Panc1 (cell line): ENCODE results near the gene ACTL10. TPM values are rescaled to one million over a fixed set of nuclear protein-coding genes. Genes with fewer than 3 reads are reported as not detected.

Experiments used
- ATAC-seq: fragments of 200-7000 bp; cut with Tn5 transposase; 2 replicates; pipeline ENCODE4 v1.9.1; 2020; ENCODE audit warnings: mild to moderate bottlenecking, moderate library complexity
- BruUV-seq: library from RNA; stranded (reverse); fragments of 400-500 nt; replicated peaks from 2 replicates; lab custom pipeline; 2021; lab: Mats Ljungman, UMichigan
- CTCF ChIA-PET: fragments of 300-600 bp; sonication (Branson Sonifier 250); formaldehyde crosslinking; loops from one replicate; lab custom pipeline; 2022; ENCODE audit warnings: antibody characterized with exemption; lab: Charles Lee
- POLR2A ChIA-PET: fragments of 300-600 bp; sonication (Branson Sonifier 250); formaldehyde crosslinking; loops from one replicate; lab custom pipeline; 2022; ENCODE audit warnings: antibody characterized with exemption; lab: Charles Lee
- DNase-seq: peaks from one replicate; pipeline ENCODE4 v3.0.0-alpha.2; 2010; ENCODE audit warnings: low read depth, low spot score
- H3K27ac ChIP-seq: 2 replicates; pipeline ENCODE4 v1.5.1; 2011; ENCODE audit warnings: mild to moderate bottlenecking, low read length, inconsistent platforms
- H3K27me3 ChIP-seq: fragments of 200-500 bp; sonication (Bioruptor generic); 2 replicates; pipeline ENCODE4 v1.6.0; 2014; ENCODE audit warnings: low read length, inconsistent platforms; ENCODE audit not compliant: control insufficient read depth, insufficient read depth
- H3K36me3 ChIP-seq: fragments of 200-500 bp; sonication (Bioruptor generic); 2 replicates; pipeline ENCODE4 v1.5.1; 2014; ENCODE audit warnings: inconsistent platforms, mild to moderate bottlenecking, low read length, moderate library complexity; ENCODE audit not compliant: control insufficient read depth, insufficient read depth
- H3K4me1 ChIP-seq: 2 replicates; pipeline ENCODE4 v1.5.1; 2011; ENCODE audit warnings: inconsistent platforms, mild to moderate bottlenecking, low read length, moderate library complexity; ENCODE audit not compliant: control insufficient read depth, insufficient read depth
- H3K4me3 ChIP-seq, 2 experiments: 2 replicates each; pipeline ENCODE4 v1.5.1; 2011 to 2012; ENCODE audit warnings: low read depth in 2 of 2, low read length in 2 of 2, mild to moderate bottlenecking in 2 of 2, inconsistent platforms in 1 of 2, moderate library complexity in 1 of 2
- H3K9me3 ChIP-seq: fragments of 200-500 bp; sonication (Bioruptor generic); 2 replicates; pipeline ENCODE4 v1.5.1; 2014; ENCODE audit warnings: low read depth, mild to moderate bottlenecking, inconsistent platforms, low read length, moderate library complexity; ENCODE audit not compliant: control insufficient read depth, insufficient read depth
- POLR2AphosphoS5 ChIP-seq: IDR thresholded peaks from 2 replicates; pipeline ENCODE4 v1.6.1; 2012; ENCODE audit warnings: mild to moderate bottlenecking, low read depth, low read length, moderate library complexity
- REST ChIP-seq, 2 experiments: IDR thresholded peaks; 2 replicates each; pipeline ENCODE4 v1.6.1; 2011 to 2012; ENCODE audit warnings: low read depth in 2 of 2, control low read depth in 1 of 2, low read length in 1 of 2, mild to moderate bottlenecking in 1 of 2, moderate library complexity in 1 of 2; ENCODE audit not compliant: insufficient read depth in 1 of 2
- SIN3A ChIP-seq: IDR thresholded peaks from 2 replicates; pipeline ENCODE4 v1.6.1; 2012; ENCODE audit warnings: low read depth, mild to moderate bottlenecking, low read length, moderate library complexity, borderline replicate concordance; ENCODE audit not compliant: insufficient read depth
- TCF7L2 ChIP-seq: IDR thresholded peaks from 2 replicates; pipeline ENCODE4 v1.6.1; 2011; ENCODE audit warnings: mild to moderate bottlenecking, low read depth, low read length, inconsistent platforms
- in situ Hi-C: cut with HindIII; loops from 2 replicates; pipeline ENCODE4 v1.10.0; 2016; ENCODE audit warnings: low sequenced_read_pairs, low pct_unique_long_range_greater_than_20kb
- intact Hi-C: fragments of 100-400 bp; cut with micrococcal nuclease; formaldehyde crosslinking; loops from one replicate; pipeline ENCODE4 v1.10.0; 2022; ENCODE audit not compliant: unreplicated experiment
- total RNA-seq: library from RNA; stranded (reverse); gene quantifications from one replicate; pipeline ENCODE4 v1.2.1, GENCODE V29; 2021; ENCODE audit not compliant: unreplicated experiment
- TF ChIP-seq, protein P1 (sequence below): fragments of 450-650 bp; IDR thresholded peaks from 2 replicates; pipeline ENCODE4 v1.5.1; 2017; ENCODE audit warnings: mild to moderate bottlenecking

Gene ACTL10
- total RNA-seq, 1 experiment from 2014 or later = not detected

DNA sequence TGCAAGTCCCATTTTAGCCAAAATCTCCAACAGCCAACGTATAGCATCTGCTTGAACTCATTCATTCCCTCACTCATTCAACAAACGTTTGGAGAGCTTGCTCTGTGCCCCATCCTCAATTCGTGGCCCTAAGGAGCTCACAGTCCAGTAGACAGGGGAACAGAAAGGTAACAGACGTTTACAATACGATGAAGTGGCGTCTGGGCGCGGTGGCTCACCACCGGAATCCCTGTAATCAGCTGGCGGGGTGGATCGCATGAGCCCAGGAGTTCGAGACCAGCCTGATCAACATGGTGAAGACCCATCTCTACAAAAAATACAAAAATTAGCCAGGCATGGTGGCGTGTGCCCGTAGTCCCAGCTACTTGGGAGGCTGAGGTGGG, 20.2 kb downstream of the ACTL10 start:
- Histone ChIP-seq H3K36me3 (no peaks in the 10 kb centered on the region), H3K27ac (peak overlapping the region; percentile 87), H3K4me3 (peak overlapping the region; percentile 34 to 62), H3K9me3 (no peaks in the 10 kb centered on the region), H3K4me1 (peaks cover 6% of the 10 kb centered on the region), H3K27me3 (no peaks in the 10 kb centered on the region)
- DNase-seq = no peak
- intact Hi-C loops = no loop called here
- ChIA-PET POLR2A (interaction anchor here (0.5 kb wide), 1 partner anchor 298 kb away, joined by 4 read pairs; no protein-coding TSS in a partner anchor), CTCF (no interaction called here)
- BruUV-seq = no TSS peak
- ATAC-seq = no peak
- in situ Hi-C loops = no loop called here
- no peak for TF ChIP-seq TCF7L2
- TF ChIP-seq REST (IDR thresholded peaks at IDR 0.05; ENCODE audit: insufficient read depth in 1 of 2, low read depth in 2 of 2, low read length in 1 of 2) = no peak
- no peak for TF ChIP-seq POLR2AphosphoS5
- TF ChIP-seq, protein P1, sequence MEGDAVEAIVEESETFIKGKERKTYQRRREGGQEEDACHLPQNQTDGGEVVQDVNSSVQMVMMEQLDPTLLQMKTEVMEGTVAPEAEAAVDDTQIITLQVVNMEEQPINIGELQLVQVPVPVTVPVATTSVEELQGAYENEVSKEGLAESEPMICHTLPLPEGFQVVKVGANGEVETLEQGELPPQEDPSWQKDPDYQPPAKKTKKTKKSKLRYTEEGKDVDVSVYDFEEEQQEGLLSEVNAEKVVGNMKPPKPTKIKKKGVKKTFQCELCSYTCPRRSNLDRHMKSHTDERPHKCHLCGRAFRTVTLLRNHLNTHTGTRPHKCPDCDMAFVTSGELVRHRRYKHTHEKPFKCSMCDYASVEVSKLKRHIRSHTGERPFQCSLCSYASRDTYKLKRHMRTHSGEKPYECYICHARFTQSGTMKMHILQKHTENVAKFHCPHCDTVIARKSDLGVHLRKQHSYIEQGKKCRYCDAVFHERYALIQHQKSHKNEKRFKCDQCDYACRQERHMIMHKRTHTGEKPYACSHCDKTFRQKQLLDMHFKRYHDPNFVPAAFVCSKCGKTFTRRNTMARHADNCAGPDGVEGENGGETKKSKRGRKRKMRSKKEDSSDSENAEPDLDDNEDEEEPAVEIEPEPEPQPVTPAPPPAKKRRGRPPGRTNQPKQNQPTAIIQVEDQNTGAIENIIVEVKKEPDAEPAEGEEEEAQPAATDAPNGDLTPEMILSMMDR = no peak
- no peak for TF ChIP-seq SIN3A

DNA sequence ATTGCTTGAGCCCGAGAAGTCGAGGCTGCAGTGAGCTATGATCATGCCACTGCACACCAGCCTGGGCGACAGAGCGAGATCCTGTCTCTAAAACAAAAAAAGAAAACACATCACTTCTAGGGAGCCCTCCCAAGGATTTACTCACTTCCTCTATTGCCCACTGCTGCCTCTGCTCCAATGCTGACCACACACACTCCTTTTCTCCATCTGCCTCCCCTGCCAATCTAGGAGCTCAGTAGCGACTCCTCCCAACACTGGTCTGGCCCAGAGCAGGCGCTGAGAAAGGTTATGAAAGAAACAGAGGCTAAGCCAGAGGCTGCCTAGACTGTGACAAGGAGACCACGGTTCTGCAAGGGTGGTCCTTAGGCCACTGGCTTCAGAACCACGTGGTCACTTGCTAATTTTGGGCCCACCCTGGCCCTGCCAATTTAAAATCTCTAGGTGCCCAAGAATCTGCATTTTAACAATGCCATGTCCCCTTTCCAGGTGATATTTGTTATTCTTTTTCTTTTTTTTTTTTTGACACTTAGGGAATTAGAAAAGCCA, 20.7 kb downstream of the ACTL10 start:
- Histone ChIP-seq H3K36me3 (no peaks in the 10 kb centered on the region), H3K27ac (no peak overlapping the region), H3K4me3 (no peak overlapping the region), H3K9me3 (no peaks in the 10 kb centered on the region), H3K4me1 (peaks cover 6% of the 10 kb centered on the region), H3K27me3 (no peaks in the 10 kb centered on the region)
- intact Hi-C loops (no loop called here), in situ Hi-C loops (no loop called here)
- TF ChIP-seq TCF7L2 = no peak
- no TSS peak for BruUV-seq
- no peak for DNase-seq
- no peak for ATAC-seq
- POLR2A ChIA-PET = interaction anchor here (0.5 to 0.7 kb wide), 2 partner anchors 201 to 299 kb away, joined by 4 to 9 read pairs; no protein-coding TSS in a partner anchor
- CTCF ChIA-PET = no interaction called here
